DOHH2 (cell line): ENCODE data around the gene SATB1.

Source experiments
- EZH2phosphoT487 ChIP-seq: fragments of 200-600 bp; sonication (generic); IDR thresholded peaks from 2 replicates; pipeline ENCODE4 v1.6.1; 2017; ENCODE audit warnings: borderline replicate concordance, mild to moderate bottlenecking, antibody characterized with exemption, low read length, moderate library complexity, mixed read lengths
- TF ChIP-seq, protein P1 (sequence below): fragments of 200-600 bp; sonication (generic); IDR thresholded peaks from one replicate; pipeline ENCODE4 v1.5.1; 2014; ENCODE audit warnings: antibody characterized with exemption, mild to moderate bottlenecking, low read depth, low read length; ENCODE audit not compliant: poor library complexity, severe bottlenecking

DNA sequence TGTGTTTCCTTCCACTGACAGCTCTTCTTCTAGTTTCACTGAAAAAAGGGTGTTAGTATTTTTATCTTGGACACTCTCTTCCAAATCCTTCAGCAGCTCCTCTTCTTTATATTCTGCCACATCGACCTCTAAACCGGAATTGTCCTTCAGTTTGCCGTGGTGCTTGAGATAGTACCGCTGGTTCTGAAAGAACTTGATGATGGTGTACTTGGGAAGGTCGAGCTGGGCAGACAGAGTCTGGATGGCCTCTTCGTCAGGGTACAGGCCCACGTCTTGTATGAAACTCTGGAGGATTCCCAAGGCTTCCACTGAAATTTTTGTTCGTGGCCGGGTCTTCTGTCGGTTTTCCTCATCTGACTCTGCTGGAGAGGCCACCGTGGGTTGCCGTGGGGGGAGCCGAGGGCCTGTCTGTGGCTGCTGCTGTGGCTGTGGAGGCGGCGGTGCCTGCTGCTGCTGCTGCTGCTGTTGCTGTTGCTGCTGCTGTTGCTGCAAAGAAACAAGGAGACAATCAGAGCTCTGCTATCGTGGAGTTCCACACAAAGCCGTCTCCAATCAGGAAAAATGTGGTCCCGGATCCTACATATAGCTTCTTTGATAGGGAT lies 75.8 kb downstream of the SATB1 start:
- TF ChIP-seq, protein P1, sequence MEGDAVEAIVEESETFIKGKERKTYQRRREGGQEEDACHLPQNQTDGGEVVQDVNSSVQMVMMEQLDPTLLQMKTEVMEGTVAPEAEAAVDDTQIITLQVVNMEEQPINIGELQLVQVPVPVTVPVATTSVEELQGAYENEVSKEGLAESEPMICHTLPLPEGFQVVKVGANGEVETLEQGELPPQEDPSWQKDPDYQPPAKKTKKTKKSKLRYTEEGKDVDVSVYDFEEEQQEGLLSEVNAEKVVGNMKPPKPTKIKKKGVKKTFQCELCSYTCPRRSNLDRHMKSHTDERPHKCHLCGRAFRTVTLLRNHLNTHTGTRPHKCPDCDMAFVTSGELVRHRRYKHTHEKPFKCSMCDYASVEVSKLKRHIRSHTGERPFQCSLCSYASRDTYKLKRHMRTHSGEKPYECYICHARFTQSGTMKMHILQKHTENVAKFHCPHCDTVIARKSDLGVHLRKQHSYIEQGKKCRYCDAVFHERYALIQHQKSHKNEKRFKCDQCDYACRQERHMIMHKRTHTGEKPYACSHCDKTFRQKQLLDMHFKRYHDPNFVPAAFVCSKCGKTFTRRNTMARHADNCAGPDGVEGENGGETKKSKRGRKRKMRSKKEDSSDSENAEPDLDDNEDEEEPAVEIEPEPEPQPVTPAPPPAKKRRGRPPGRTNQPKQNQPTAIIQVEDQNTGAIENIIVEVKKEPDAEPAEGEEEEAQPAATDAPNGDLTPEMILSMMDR = no peak
- TF ChIP-seq EZH2phosphoT487 = no peak
